GM21390 (cell line): ENCODE measurements around the gene ALDH3A1.

Experiments used
- ATAC-seq: cut with Tn5 transposase; IDR thresholded peaks from one replicate; pipeline ENCODE4 v1.9.1; 2021; ENCODE audit not compliant: unreplicated experiment

Gene ALDH3A1

GRCh38 chr17:19742495-19742894 is 5.6 kb downstream of the ALDH3A1 start:
- ATAC-seq: no peak

GRCh38 chr17:19741832-19742457 is 6.2 kb downstream of the ALDH3A1 start:
- ATAC-seq: no peak

GRCh38 chr17:19740933-19741332 is 7.2 kb downstream of the ALDH3A1 start:
- ATAC-seq: no peak

GRCh38 chr17:19739241-19740201 is 8.6 kb downstream of the ALDH3A1 start:
- no peak for ATAC-seq

GRCh38 chr17:19738757-19739156 is 9.3 kb downstream of the ALDH3A1 start:
- no peak for ATAC-seq

- ATAC-seq: no peak
Measured at GRCh38 chr17:19738073-19738449, 10.0 kb downstream of the ALDH3A1 start.

GRCh38 chr17:19737305-19738072 is 10.6 kb downstream of the ALDH3A1 start:
- ATAC-seq: no peak

- no peak for ATAC-seq
Measured at GRCh38 chr17:19736071-19736470, 12.0 kb downstream of the ALDH3A1 start.

- no peak for ATAC-seq
Measured at GRCh38 chr17:19733953-19734526, 14.1 kb downstream of the ALDH3A1 start.

GRCh38 chr17:19731626-19732025 is 16.5 kb downstream of the ALDH3A1 start:
- no peak for ATAC-seq

GRCh38 chr17:19730843-19731242 is 17.3 kb downstream of the ALDH3A1 start:
- no peak for ATAC-seq

GRCh38 chr17:19729900-19730299 is 18.2 kb downstream of the ALDH3A1 start:
- ATAC-seq: no peak

- no peak for ATAC-seq
Measured at GRCh38 chr17:19728084-19728495, 20.0 kb downstream of the ALDH3A1 start.

GRCh38 chr17:19727501-19728078 is 20.5 kb downstream of the ALDH3A1 start:
- ATAC-seq: no peak

- no peak for ATAC-seq
Measured at GRCh38 chr17:19726631-19727376, 21.3 kb downstream of the ALDH3A1 start.

GRCh38 chr17:19725486-19725885 is 22.6 kb downstream of the ALDH3A1 start:
- ATAC-seq: no peak

GRCh38 chr17:19724501-19725420 is 23.3 kb downstream of the ALDH3A1 start:
- ATAC-seq: no peak

- ATAC-seq: no peak
Measured at GRCh38 chr17:19723964-19724363, 24.1 kb downstream of the ALDH3A1 start.
